GM21390 (cell line): ENCODE measurements around the gene OR51S1.
"Not testable (repeated sequence)": the region's sequence is repeated elsewhere in the genome, so short reads cannot be mapped to it uniquely, and the experiment has no call there.

Experiments used
- ATAC-seq: cut with Tn5 transposase; IDR thresholded peaks from one replicate; pipeline ENCODE4 v1.9.1; 2021; ENCODE audit not compliant: unreplicated experiment

Gene OR51S1

GRCh38 chr11:4809246-4809645, 39.8 kb downstream of the OR51S1 start:
- no peak for ATAC-seq

DNA sequence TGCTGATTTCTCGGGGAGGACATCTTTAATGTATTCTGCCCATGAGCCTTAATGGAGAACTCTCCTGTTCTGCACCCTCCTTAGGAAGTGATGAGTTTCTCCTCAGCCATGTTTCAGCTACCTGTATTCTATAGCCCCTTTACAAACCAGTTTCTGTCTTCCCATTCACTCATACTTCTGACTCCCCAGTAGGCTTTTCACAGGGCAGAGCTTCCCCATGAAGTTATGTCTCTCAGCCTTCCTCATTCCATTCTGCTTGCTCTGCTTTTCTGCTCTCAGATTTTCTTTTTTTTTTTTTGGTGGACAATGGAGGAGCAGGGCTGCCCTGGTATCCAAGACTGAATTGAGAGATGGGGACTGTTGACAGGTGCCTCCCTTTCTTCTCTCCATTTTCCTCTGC, 40.5 kb downstream of the OR51S1 start:
- ATAC-seq, result no peak

GRCh38 chr11:4804280-4804679, 44.7 kb downstream of the OR51S1 start, which contains the start of gene OR52R1:
Gene OR52R1 (minus strand): TSS chr11:4804380. CDS start chr11:4804380, 0 bp downstream.
- ATAC-seq, result no peak

DNA sequence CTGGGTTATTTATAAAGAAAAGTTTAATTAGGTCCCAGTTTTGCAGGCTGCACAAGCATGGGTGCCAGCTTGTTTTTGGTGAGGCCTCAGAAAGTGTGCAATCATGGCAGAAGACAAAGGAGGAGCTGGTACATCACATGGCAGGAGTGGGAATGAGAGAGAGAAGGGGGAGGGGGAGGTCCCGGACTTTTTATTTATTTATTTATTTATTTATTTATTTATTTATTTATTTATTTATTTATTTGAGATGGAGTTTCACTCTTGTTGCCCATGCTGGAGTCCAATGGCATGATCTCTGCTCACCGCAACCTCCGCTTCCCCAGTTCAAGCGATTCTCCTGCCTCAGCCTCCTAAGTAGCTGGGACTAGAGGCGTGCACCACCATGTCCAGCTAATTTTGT, 47.7 kb downstream of the OR51S1 start:
- ATAC-seq, result not testable (repeated sequence)

- ATAC-seq, result no peak
Observed at GRCh38 chr11:4798427-4799183, 50.4 kb downstream of the OR51S1 start.
